GM23338 (cell line): ENCODE results near the gene IGSF1.

Experiments used
- CREB1 ChIP-seq: fragments of 250-450 bp; sonication (Bioruptor Pico); IDR thresholded peaks from 2 replicates; pipeline ENCODE4 v1.5.0; 2020; ENCODE audit warnings: low read depth, mild to moderate bottlenecking, moderate library complexity
- CTCF ChIP-seq, 2 experiments: fragments of 200-600 bp in 1 of 2; sonication (generic) in 1 of 2; conservative IDR thresholded peaks; 2 replicates each; pipeline versions ENCODE4 v1.5.1 to v1.6.1; 2016 to 2017; ENCODE audit warnings: antibody characterized with exemption in 2 of 2, low read depth in 2 of 2, mild to moderate bottlenecking in 2 of 2, moderate library complexity in 1 of 2
- ETS1 ChIP-seq: IDR thresholded peaks from 2 replicates; pipeline ENCODE4 v1.6.1; 2016; ENCODE audit warnings: antibody characterized with exemption
- EZH2 ChIP-seq: fragments of 200-600 bp; sonication (generic); IDR thresholded peaks from one replicate; pipeline ENCODE4 v1.8.0; 2017; ENCODE audit warnings: antibody characterized with exemption, mild to moderate bottlenecking, low read depth; ENCODE audit not compliant: unreplicated experiment
- EZH2phosphoT487 ChIP-seq: fragments of 200-600 bp; sonication (generic); IDR thresholded peaks from one replicate; pipeline ENCODE4 v1.8.1; 2018; ENCODE audit warnings: antibody characterized with exemption; ENCODE audit not compliant: unreplicated experiment
- JUNB ChIP-seq: IDR thresholded peaks from one replicate; pipeline ENCODE4 v1.6.1; 2016; ENCODE audit warnings: antibody characterized with exemption; ENCODE audit not compliant: unreplicated experiment
- NANOG ChIP-seq: IDR thresholded peaks from 2 replicates; pipeline ENCODE4 v1.6.1; 2016; ENCODE audit warnings: antibody characterized with exemption, borderline replicate concordance
- POLR2AphosphoS5 ChIP-seq: IDR thresholded peaks from 2 replicates; pipeline ENCODE4 v1.6.1; 2016; ENCODE audit warnings: antibody characterized with exemption, low read depth
- REST ChIP-seq: IDR thresholded peaks from one replicate; pipeline ENCODE4 v1.6.1; 2018; ENCODE audit warnings: antibody characterized with exemption; ENCODE audit not compliant: unreplicated experiment
- STAT1 ChIP-seq: IDR thresholded peaks from one replicate; pipeline ENCODE4 v1.6.1; 2016; ENCODE audit warnings: antibody characterized with exemption; ENCODE audit not compliant: unreplicated experiment
- ZNF114 ChIP-seq: fragments of 250-450 bp; sonication (Bioruptor Pico); IDR thresholded peaks from 2 replicates; pipeline ENCODE4 v1.5.0; 2020; ENCODE audit warnings: mild to moderate bottlenecking, moderate library complexity
- ZNF331 ChIP-seq: fragments of 250-450 bp; sonication (Bioruptor Pico); IDR thresholded peaks from 2 replicates; pipeline ENCODE4 v1.5.0; 2020; ENCODE audit warnings: low read depth, mild to moderate bottlenecking, moderate library complexity
- ZNF462 ChIP-seq: fragments of 250-450 bp; sonication (Bioruptor Pico); IDR thresholded peaks from 2 replicates; pipeline ENCODE4 v1.5.0; 2020; ENCODE audit warnings: mild to moderate bottlenecking, moderate library complexity

GRCh38 chrX:131331152-131331551, 42.0 kb upstream of the IGSF1 start:
- TF ChIP-seq POLR2AphosphoS5 (no peak), CTCF (conservative IDR thresholded peaks at IDR 0.05; ENCODE audit: low read depth in 2 of 2) (peak; percentile 50 to 54), STAT1 (no peak), CREB1 (no peak), EZH2 (no peak), JUNB (no peak), EZH2phosphoT487 (no peak), REST (no peak), ETS1 (no peak), ZNF114 (CRISPR knock-in tag) (no peak), ZNF331 (no peak), NANOG (no peak), ZNF462 (CRISPR knock-in tag) (no peak)
